Testis (tissue), 2 donors: ENCODE results near the gene HGD.

Experiments used
- CTCF ChIP-seq, 3 experiments: fragments of 450-650 bp in 2 of 3; fragments of 200-600 bp in 1 of 3; sonication (generic) in 1 of 3; IDR thresholded peaks; one replicate each; pipeline ENCODE4 v1.5.1; 2016 to 2019; ENCODE audit warnings: antibody characterized with exemption in 3 of 3, mild to moderate bottlenecking in 2 of 3, moderate library complexity in 1 of 3
- POLR2A ChIP-seq: fragments of 450-650 bp; IDR thresholded peaks from one replicate; pipeline ENCODE4 v1.6.1; 2017; ENCODE audit warnings: antibody characterized with exemption, mild to moderate bottlenecking, moderate library complexity

- TF ChIP-seq POLR2A: no peak
- no peak for TF ChIP-seq CTCF (IDR thresholded peaks at IDR 0.05)
Measured at GRCh38 chr3:120661945-120662344, 20.1 kb downstream of the HGD start.
